DMS53 treated with DMSO at 0.1 percent for 48 hours (cell line): ENCODE results near the gene CSNK2A2.

ENCODE experiments used
- DNase-seq: peaks from one replicate; lab custom pipeline; 2025; ENCODE audit not compliant: unreplicated experiment; lab: John Stamatoyannopoulos, UW

The CSNK2A2 gene

GRCh38 chr16:58152246-58152868 lies 45.5 kb downstream of the CSNK2A2 start:
- DNase-seq: no peak

GRCh38 chr16:58148526-58148925 lies 49.4 kb downstream of the CSNK2A2 start:
- DNase-seq: no peak

- no peak for DNase-seq
These were observed 49.8 kb downstream of the CSNK2A2 start for GRCh38 chr16:58148099-58148498.

GRCh38 chr16:58138852-58139251 lies 59.1 kb downstream of the CSNK2A2 start:
- no peak for DNase-seq

GRCh38 chr16:58137581-58137980 lies 60.3 kb downstream of the CSNK2A2 start:
- no peak for DNase-seq

- peak; percentile 97 for DNase-seq
These were observed 68.6 kb downstream of the CSNK2A2 start, which contains the start of gene CFAP20 for GRCh38 chr16:58129097-58129936. Gene CFAP20, minus strand, starts transcription at chr16:58129381. Its CDS starts 266 bp downstream, at chr16:58129115.

- DNase-seq: no peak
These were observed 69.2 kb downstream of the CSNK2A2 start for GRCh38 chr16:58128711-58129096.

GRCh38 chr16:58128181-58128631 lies 69.7 kb downstream of the CSNK2A2 start:
- DNase-seq: no peak

- no peak for DNase-seq
These were observed 70.3 kb downstream of the CSNK2A2 start for GRCh38 chr16:58127634-58128033.

- no peak for DNase-seq
These were observed 70.8 kb downstream of the CSNK2A2 start for GRCh38 chr16:58127033-58127556.

- no peak for DNase-seq
These were observed 71.4 kb downstream of the CSNK2A2 start for GRCh38 chr16:58126451-58126961.

- DNase-seq: no peak
These were observed 72.0 kb downstream of the CSNK2A2 start for GRCh38 chr16:58125781-58126335.

GRCh38 chr16:58125041-58125440 lies 72.9 kb downstream of the CSNK2A2 start:
- DNase-seq: no peak

GRCh38 chr16:58124601-58124915 lies 73.3 kb downstream of the CSNK2A2 start:
- no peak for DNase-seq

- DNase-seq: no peak
These were observed 73.9 kb downstream of the CSNK2A2 start for GRCh38 chr16:58123896-58124600.

- no peak for DNase-seq
These were observed 76.8 kb downstream of the CSNK2A2 start for GRCh38 chr16:58121132-58121531.

- DNase-seq: no peak
These were observed 77.7 kb downstream of the CSNK2A2 start for GRCh38 chr16:58120234-58120633.

- no peak for DNase-seq
These were observed 78.4 kb downstream of the CSNK2A2 start for GRCh38 chr16:58119509-58119845.

GRCh38 chr16:58118801-58119508 lies 79.0 kb downstream of the CSNK2A2 start:
- no peak for DNase-seq

- DNase-seq: no peak
These were observed 81.4 kb downstream of the CSNK2A2 start for GRCh38 chr16:58116529-58116928.

GRCh38 chr16:58116081-58116480 lies 81.8 kb downstream of the CSNK2A2 start:
- no peak for DNase-seq
